Kidney epithelial cell (primary cell): ENCODE data around the gene ASAP2. TPM values are rescaled to one million over a fixed set of nuclear protein-coding genes. Genes with fewer than 3 reads are reported as not detected.

Experiments
- DNase-seq: peaks from one replicate; pipeline ENCODE4 v3.0.0-alpha.2; 2010; ENCODE audit warnings: low read depth
- H3K27me3 ChIP-seq: 2 replicates; pipeline ENCODE4 v1.6.0; 2011; ENCODE audit warnings: low read length; ENCODE audit not compliant: control insufficient read depth, insufficient read depth
- H3K36me3 ChIP-seq: 2 replicates; pipeline ENCODE4 v1.5.1; 2011; ENCODE audit warnings: low read length; ENCODE audit not compliant: control insufficient read depth, insufficient read depth
- H3K4me3 ChIP-seq: 2 replicates; pipeline ENCODE4 v1.5.1; 2011; ENCODE audit warnings: low read depth, mild to moderate bottlenecking, control low read depth, low read length
- total RNA-seq: library from RNA; depleted of rRNA; stranded (reverse); fragments of >200 nt; gene quantifications from 2 replicates; pipeline ENCODE4 v1.2.3, GENCODE V29; 2015
- TF ChIP-seq, protein P1 (sequence below): IDR thresholded peaks from 2 replicates; pipeline ENCODE4 v1.5.1; 2011; ENCODE audit warnings: mild to moderate bottlenecking, moderate library complexity, low read length, control low read depth, inconsistent platforms; ENCODE audit not compliant: insufficient read depth, poor library complexity, severe bottlenecking

Gene ASAP2
- total RNA-seq, 1 donor from 2014 or later, result 42.2 TPM

DNA sequence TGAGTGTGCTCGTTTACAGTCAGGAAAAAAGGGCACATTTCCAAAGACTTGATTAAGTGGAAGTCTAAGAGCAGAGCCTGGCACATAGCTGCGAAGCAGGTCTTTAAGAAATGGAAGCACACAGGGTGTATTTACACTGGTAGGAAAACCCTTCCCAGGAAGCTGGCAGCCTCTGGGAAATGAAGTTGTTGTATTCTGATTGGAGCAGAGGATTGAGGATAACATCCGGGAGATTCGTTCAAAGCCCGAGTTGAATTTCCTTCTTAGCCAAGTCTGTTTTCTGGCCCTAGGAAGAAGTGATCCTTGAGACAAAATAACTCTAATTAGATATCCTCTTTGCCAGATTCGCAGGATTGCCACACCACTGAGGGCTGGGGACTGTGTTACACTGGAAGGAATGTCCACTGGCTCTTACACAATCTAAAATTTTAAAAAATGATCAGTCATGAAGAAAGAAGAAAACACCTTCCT lies 140.8 kb downstream of the ASAP2 start:
- Histone ChIP-seq H3K36me3 (peaks cover 6% of the 10 kb centered on the region), H3K4me3 (no peak overlapping the region), H3K27me3 (no peaks in the 10 kb centered on the region)
- DNase-seq, result no peak
- TF ChIP-seq, protein P1, sequence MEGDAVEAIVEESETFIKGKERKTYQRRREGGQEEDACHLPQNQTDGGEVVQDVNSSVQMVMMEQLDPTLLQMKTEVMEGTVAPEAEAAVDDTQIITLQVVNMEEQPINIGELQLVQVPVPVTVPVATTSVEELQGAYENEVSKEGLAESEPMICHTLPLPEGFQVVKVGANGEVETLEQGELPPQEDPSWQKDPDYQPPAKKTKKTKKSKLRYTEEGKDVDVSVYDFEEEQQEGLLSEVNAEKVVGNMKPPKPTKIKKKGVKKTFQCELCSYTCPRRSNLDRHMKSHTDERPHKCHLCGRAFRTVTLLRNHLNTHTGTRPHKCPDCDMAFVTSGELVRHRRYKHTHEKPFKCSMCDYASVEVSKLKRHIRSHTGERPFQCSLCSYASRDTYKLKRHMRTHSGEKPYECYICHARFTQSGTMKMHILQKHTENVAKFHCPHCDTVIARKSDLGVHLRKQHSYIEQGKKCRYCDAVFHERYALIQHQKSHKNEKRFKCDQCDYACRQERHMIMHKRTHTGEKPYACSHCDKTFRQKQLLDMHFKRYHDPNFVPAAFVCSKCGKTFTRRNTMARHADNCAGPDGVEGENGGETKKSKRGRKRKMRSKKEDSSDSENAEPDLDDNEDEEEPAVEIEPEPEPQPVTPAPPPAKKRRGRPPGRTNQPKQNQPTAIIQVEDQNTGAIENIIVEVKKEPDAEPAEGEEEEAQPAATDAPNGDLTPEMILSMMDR, result no peak

DNA sequence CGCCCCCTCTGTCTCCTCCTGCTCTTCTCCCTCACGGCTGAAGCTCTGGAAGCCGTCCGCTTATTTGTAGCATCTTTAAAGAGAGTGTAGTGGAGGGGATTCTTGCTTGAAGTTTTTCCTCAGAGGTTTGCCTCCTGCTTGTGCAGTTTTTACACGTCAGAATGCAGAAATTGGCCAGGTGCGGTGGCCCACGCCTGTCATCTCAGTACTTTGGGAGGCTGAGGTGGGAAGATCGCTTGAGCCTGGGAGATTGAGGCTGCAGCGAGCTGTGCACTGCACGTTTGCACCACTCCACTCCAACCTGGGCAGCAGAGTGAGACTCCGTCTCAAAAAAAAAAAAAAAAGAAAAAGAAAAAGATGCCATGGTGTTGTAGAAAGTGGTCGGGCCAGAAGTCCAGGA lies 147.7 kb downstream of the ASAP2 start:
- Histone ChIP-seq H3K4me3 (no peak overlapping the region), H3K36me3 (peaks cover 6% of the 10 kb centered on the region)
- TF ChIP-seq, protein P1, result no peak

DNA sequence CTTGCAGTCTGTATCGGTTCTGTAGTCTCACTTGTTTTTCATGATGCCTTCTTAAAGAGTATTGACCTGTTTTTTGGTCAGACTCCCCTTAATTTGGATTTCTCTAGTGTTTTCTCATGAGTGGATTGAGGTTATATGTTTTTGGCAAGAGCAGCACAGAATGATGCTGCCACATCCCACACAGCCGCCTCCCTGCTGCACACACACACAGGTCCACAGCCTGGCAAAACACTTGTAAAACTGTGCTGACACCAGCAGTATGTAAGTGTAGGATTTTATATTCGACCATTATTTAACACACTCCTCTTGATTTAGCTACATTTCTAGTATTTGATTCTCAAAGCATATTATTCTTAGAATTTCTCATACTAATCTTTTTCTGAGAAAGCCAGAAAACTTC lies 148.7 kb downstream of the ASAP2 start:
- Histone ChIP-seq H3K4me3 (no peak overlapping the region), H3K36me3 (peaks cover 6% of the 10 kb centered on the region), H3K27me3 (no peaks in the 10 kb centered on the region)
- no peak for DNase-seq
- TF ChIP-seq, protein P1, result no peak

More for the DNA sequence above, 147.7 kb downstream of the ASAP2 start:
- no peaks in the 10 kb centered on the region for H3K27me3 ChIP-seq
- no peak for DNase-seq

DNA sequence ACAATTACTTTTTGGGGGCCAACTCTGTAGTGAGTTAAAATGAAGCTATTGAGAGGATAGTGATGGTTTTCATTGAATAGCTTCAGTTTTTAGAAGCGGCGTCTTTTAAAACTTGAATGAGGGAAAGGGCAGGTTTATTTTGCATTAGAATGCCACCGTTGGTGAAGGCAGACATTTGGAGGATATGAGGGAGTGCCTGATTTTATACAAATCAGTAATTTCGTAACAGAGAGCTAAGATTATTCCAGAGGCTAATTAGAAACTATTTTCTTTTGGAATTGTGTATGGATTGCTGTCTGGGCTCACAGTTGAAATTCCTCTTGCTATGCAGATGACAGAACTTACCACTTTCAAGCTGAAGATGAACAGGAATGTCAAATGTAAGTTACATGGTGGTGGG lies 149.1 kb downstream of the ASAP2 start:
- TF ChIP-seq, protein P1, result no peak
- Histone ChIP-seq H3K36me3 (peaks cover 6% of the 10 kb centered on the region), H3K4me3 (no peak overlapping the region), H3K27me3 (no peaks in the 10 kb centered on the region)
- DNase-seq, result no peak

DNA sequence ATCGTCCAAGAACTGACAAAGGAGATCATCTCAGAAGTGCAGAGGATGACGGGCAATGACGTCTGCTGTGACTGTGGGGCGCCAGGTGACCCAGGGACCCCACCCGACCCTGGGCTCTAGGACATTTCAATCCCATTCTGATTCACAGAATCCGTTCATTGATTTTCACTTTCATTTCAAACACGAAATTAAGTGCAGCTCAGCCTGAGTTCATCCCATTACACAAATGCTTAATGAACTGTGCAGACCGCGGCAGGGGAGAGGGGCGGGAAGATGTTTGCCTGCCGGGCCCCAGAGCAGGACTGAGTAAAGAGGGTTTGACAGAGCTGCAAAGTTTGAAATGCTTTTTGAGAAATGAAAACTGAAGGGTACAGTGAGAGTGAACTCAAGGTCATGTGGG lies 149.6 kb downstream of the ASAP2 start:
- Histone ChIP-seq H3K4me3 (no peak overlapping the region), H3K27me3 (no peaks in the 10 kb centered on the region), H3K36me3 (peaks cover 6% of the 10 kb centered on the region)
- TF ChIP-seq, protein P1, result no peak
- DNase-seq, result no peak

DNA sequence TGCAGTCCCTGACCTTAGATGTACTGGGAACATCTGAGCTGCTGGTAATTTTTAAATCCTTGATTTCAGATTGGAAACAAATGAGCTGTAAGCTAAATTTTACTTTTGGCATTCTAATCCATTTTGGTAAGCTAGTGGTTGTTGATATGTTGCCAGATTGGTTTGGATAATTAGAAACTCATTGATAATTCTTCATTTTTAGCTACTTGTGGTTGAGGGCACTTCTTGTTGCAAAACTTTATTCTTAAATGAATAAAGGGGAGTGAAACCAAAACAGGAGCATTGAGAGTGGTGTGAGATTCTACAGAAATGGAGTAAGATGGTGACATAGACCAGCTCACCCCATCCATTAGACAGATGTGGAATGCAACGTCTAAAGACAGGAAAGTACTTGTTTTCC lies 152.2 kb downstream of the ASAP2 start:
- no peaks in the 10 kb centered on the region for H3K36me3 ChIP-seq
- H3K27me3 ChIP-seq, result no peaks in the 10 kb centered on the region
- H3K4me3 ChIP-seq, result no peak overlapping the region
- no peak for DNase-seq
- TF ChIP-seq, protein P1, result no peak
